Measurements from ENCODE around the gene AHRR.
"Not testable (repeated sequence)": the region's sequence is repeated elsewhere in the genome, so short reads cannot be mapped to it uniquely, and the experiment has no call there.

The AHRR gene

GRCh38 chr5:411728-412127 lies 90.2 kb downstream of the AHRR start:
- no peak for TF ChIP-seq CTCF (IDR thresholded peaks at IDR 0.05; ENCODE audit: borderline replicate concordance, insufficient read depth, low read depth, low read length)
- no peak overlapping the region for H3K4me3 ChIP-seq (ENCODE audit: low read depth, low read length)

- not testable (repeated sequence) for H3K4me3 ChIP-seq (ENCODE audit: low read depth, low read length)
These were observed 93.7 kb downstream of the AHRR start for GRCh38 chr5:414991-415927.

- no peak overlapping the region for H3K4me3 ChIP-seq (ENCODE audit: low read depth, low read length)
These were observed 94.6 kb downstream of the AHRR start for GRCh38 chr5:415928-416635.

GRCh38 chr5:416636-416960 lies 95.1 kb downstream of the AHRR start:
- TF ChIP-seq CTCF (IDR thresholded peaks at IDR 0.05; ENCODE audit: borderline replicate concordance, insufficient read depth, low read depth, low read length): no peak
- no peak overlapping the region for H3K4me3 ChIP-seq (ENCODE audit: low read depth, low read length)

More at GRCh38 chr5:415928-416635, 94.6 kb downstream of the AHRR start:
- no peak for TF ChIP-seq CTCF (IDR thresholded peaks at IDR 0.05; ENCODE audit: borderline replicate concordance, insufficient read depth, low read depth, low read length)

GRCh38 chr5:417301-418161 lies 96.0 kb downstream of the AHRR start:
- no peak overlapping the region for H3K4me3 ChIP-seq (ENCODE audit: low read depth, low read length)
- TF ChIP-seq CTCF (IDR thresholded peaks at IDR 0.05; ENCODE audit: borderline replicate concordance, insufficient read depth, low read depth, low read length): no peak

- no peak for TF ChIP-seq CTCF (IDR thresholded peaks at IDR 0.05; ENCODE audit: borderline replicate concordance, insufficient read depth, low read depth, low read length)
These were observed 96.9 kb downstream of the AHRR start for GRCh38 chr5:418162-419121.

More at GRCh38 chr5:418162-419121, 96.9 kb downstream of the AHRR start:
- H3K4me3 ChIP-seq (ENCODE audit: low read depth, low read length): no peak overlapping the region
